Body of pancreas (tissue), 4 donors: ENCODE measurements around the gene ZNF574. TPM values are rescaled to one million over a fixed set of nuclear protein-coding genes. Genes with fewer than 3 reads are reported as not detected.

Experiments used
- ATAC-seq: fragments of 150-250 bp; one replicate; pipeline ENCODE4 v1.9.1; 2016
- DNase-seq, 4 donors: peaks; one replicate each; pipeline ENCODE4 v3.0.0-alpha.2; 2019
- H3K27ac ChIP-seq, 4 donors: fragments of 200-600 bp; sonication (generic); 1 replicate in 3 of 4; 2 replicates in 1 of 4; pipeline versions ENCODE4 v1.5.1 to v1.6.1; 2016 to 2019; ENCODE audit warnings: mild to moderate bottlenecking in 1 of 4, mixed read lengths in 1 of 4, moderate library complexity in 1 of 4
- H3K27me3 ChIP-seq, 2 donors: fragments of 200-600 bp; sonication (generic); one replicate each; pipeline ENCODE4 v1.6.0; 2016; ENCODE audit warnings: mild to moderate bottlenecking in 1 of 2
- H3K36me3 ChIP-seq, 2 donors: fragments of 200-600 bp; sonication (generic); replicated peaks in 1 of 2; 2 replicates each; pipeline ENCODE4 v1.5.1; 2016; ENCODE audit warnings: low read depth in 2 of 2; ENCODE audit not compliant: insufficient read depth in 1 of 2
- H3K4me1 ChIP-seq: fragments of 200-600 bp; sonication (generic); one replicate; pipeline ENCODE4 v1.6.0; 2016
- H3K4me3 ChIP-seq, 2 donors: fragments of 200-600 bp; sonication (generic); 1 replicate in 1 of 2; 2 replicates in 1 of 2; pipeline ENCODE4 v1.5.1; 2016 to 2019
- H3K9me3 ChIP-seq, 3 donors: fragments of 200-600 bp; sonication (generic); 1 replicate in 2 of 3; 2 replicates in 1 of 3; pipeline ENCODE4 v1.5.1; 2016
- CTCF ChIP-seq, 7 experiments: fragments of 450-650 bp in 4 of 7; fragments of 200-600 bp in 3 of 7; sonication (generic) in 3 of 7; IDR thresholded peaks; one replicate each; pipeline ENCODE4 v1.5.1; 2016 to 2019; ENCODE audit warnings: antibody characterized with exemption in 7 of 7
- POLR2A ChIP-seq, 3 donors: fragments of 450-650 bp; IDR thresholded peaks; one replicate each; pipeline ENCODE4 v1.6.1; 2016; ENCODE audit warnings: antibody characterized with exemption in 3 of 3, mild to moderate bottlenecking in 2 of 3
- WGBS, 2 donors: methylation state at CpG; one replicate each; pipeline ENCODE4 v1.1.5; 2017; 5-methylcytosine and 5-hydroxymethylcytosine counted together
- intact Hi-C: fragments of 100-400 bp; cut with DNase I; formaldehyde crosslinking; loops from one replicate; pipeline ENCODE4 v1.15.1; 2023
- total RNA-seq, 2 donors: library from RNA; depleted of rRNA; stranded (reverse); fragments of >200 nt; gene quantifications; one replicate each; pipeline ENCODE4 v1.1.0, GENCODE V29; 2016

The ZNF574 gene
- total RNA-seq, 2 donors from 2014 or later, result 8.6 to 14.2 TPM

GRCh38 chr19:42074513-42075363, 1.2 kb upstream of the ZNF574 start:
- peak overlapping the region; percentile 88 to 99 (median 96) for H3K27ac ChIP-seq
- no peak for ATAC-seq
- peak in 1 of 7 experiments; percentile 15 for TF ChIP-seq CTCF (IDR thresholded peaks at IDR 0.05)
- TF ChIP-seq POLR2A (IDR thresholded peaks at IDR 0.05), result no peak
- H3K4me3 ChIP-seq, result peak overlapping the region; percentile 29 to 38
- intact Hi-C loops, result no loop called here
- no peaks in the 10 kb centered on the region for H3K27me3 ChIP-seq
- H3K4me1 ChIP-seq, result peaks cover 19% of the 10 kb centered on the region
- 61 to 69% methylated on average over 26 to 27 of the region's 27 CpGs for WGBS, 2 donors
- peak in 3 of 4 donors; percentile 17 to 35 (median 31) for DNase-seq
- no peaks in the 10 kb centered on the region for H3K9me3 ChIP-seq
- H3K36me3 ChIP-seq, result peaks cover 6% of the 10 kb centered on the region in 2 donors

- 2 to 6% methylated on average over 3 of the region's 3 CpGs for WGBS, 2 donors
- H3K9me3 ChIP-seq, result no peaks in the 10 kb centered on the region
- no peak for TF ChIP-seq POLR2A (IDR thresholded peaks at IDR 0.05)
- TF ChIP-seq CTCF (IDR thresholded peaks at IDR 0.05), result peak in 1 of 7 experiments; percentile 19
- peaks cover 10 to 11% of the 10 kb centered on the region in 2 donors for H3K36me3 ChIP-seq
- intact Hi-C loops, result no loop called here
- ATAC-seq (peak; percentile 1), DNase-seq (no peak)
- peak overlapping the region; percentile 88 to 99 (median 96) for H3K27ac ChIP-seq
- H3K4me3 ChIP-seq, result peak overlapping the region; percentile 29 to 38
- no peaks in the 10 kb centered on the region for H3K27me3 ChIP-seq
- H3K4me1 ChIP-seq, result peaks cover 19% of the 10 kb centered on the region
Measured at GRCh38 chr19:42075364-42075615, 676 bp upstream of the ZNF574 start.

- H3K4me1 ChIP-seq, result peaks cover 25% of the 10 kb centered on the region
- DNase-seq (no peak), ATAC-seq (no peak)
- H3K4me3 ChIP-seq, result peak overlapping the region; percentile 16 to 79
- H3K27me3 ChIP-seq, result no peaks in the 10 kb centered on the region
- peaks cover 19% of the 10 kb centered on the region in 2 donors for H3K36me3 ChIP-seq
- WGBS, 2 donors, result 0 to 1% methylated on average over 11 to 20 of the region's 33 CpGs
- no peaks in the 10 kb centered on the region for H3K9me3 ChIP-seq
- H3K27ac ChIP-seq, result peak overlapping the region; percentile 74 to 99 (median 96)
- intact Hi-C loops, result no loop called here
- no peak for TF ChIP-seq POLR2A (IDR thresholded peaks at IDR 0.05)
- no peak for TF ChIP-seq CTCF (IDR thresholded peaks at IDR 0.05)
Measured at GRCh38 chr19:42076380-42076944, 496 bp downstream of the ZNF574 start.

- Histone ChIP-seq H3K9me3 (no peaks in the 10 kb centered on the region), H3K4me1 (peaks cover 33% of the 10 kb centered on the region), H3K4me3 (no peak overlapping the region), H3K36me3 (peaks cover 19 to 22% of the 10 kb centered on the region in 2 donors), H3K27ac (no peak overlapping the region), H3K27me3 (no peaks in the 10 kb centered on the region)
- DNase-seq, result no peak
- ATAC-seq, result no peak
- 84 to 92% methylated on average over 1 of the region's 1 CpG for WGBS, 2 donors
- intact Hi-C loops, result no loop called here
- TF ChIP-seq CTCF (IDR thresholded peaks at IDR 0.05), result no peak
- TF ChIP-seq POLR2A (IDR thresholded peaks at IDR 0.05), result no peak
Measured at GRCh38 chr19:42078058-42078457, 2.1 kb downstream of the ZNF574 start.
